GM19455 (cell line): ENCODE measurements around the gene ATP8A2.

ENCODE experiments used
- ATAC-seq: cut with Tn5 transposase; IDR thresholded peaks from one replicate; pipeline ENCODE4 v1.9.1; 2021; ENCODE audit not compliant: unreplicated experiment

The ATP8A2 gene

GRCh38 chr13:25905611-25906010 lies 533.8 kb downstream of the ATP8A2 start:
- ATAC-seq, result no peak

GRCh38 chr13:25906191-25906661 lies 534.5 kb downstream of the ATP8A2 start:
- no peak for ATAC-seq

DNA sequence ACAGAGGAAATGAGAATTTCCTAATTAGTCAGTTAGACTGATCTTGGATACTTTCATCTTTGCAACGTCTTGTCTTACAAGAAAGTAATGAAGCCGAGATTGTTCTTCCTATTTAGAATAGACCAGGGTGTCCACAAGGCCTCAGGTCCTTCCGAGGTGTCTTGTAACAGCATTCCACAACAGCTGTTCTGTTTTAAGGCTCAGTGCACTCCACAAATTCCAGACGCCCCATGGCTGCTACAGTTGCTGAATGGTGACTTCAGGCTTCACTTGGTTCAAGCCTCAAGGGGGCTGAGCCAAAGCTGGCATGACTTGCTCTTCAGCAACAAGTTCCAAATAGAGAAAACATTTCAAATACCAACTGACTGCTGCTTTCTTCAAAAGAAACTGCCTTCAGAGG lies 536.6 kb downstream of the ATP8A2 start:
- no peak for ATAC-seq

GRCh38 chr13:25910243-25910642 lies 538.5 kb downstream of the ATP8A2 start:
- ATAC-seq, result no peak

- no peak for ATAC-seq
These were observed 539.2 kb downstream of the ATP8A2 start for GRCh38 chr13:25910991-25911419.

- ATAC-seq, result no peak
These were observed 541.2 kb downstream of the ATP8A2 start for GRCh38 chr13:25912961-25913360.

- no peak for ATAC-seq
These were observed 544.2 kb downstream of the ATP8A2 start for GRCh38 chr13:25915840-25916518.

- no peak for ATAC-seq
These were observed 548.5 kb downstream of the ATP8A2 start for GRCh38 chr13:25920277-25920676.

DNA sequence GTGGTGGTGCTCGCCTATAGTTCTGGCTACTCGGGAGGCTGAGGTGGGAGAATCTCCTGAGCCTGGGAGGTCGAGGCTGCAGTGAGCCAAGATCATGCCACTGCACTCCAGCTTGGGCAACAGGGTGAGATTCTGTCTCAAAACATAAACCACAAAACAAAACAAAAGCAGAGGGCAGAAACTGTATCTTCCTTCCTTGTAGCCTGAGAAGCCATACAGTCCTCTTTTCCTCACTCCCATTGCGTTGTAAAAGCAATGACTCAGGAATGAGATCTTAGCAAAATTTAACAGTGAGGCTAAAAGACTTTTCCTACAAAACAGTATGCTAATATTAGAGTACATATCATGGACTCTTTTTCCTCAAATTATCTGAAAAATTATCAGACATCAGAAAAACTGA lies 549.2 kb downstream of the ATP8A2 start:
- no peak for ATAC-seq

GRCh38 chr13:25922376-25922775 lies 550.6 kb downstream of the ATP8A2 start:
- no peak for ATAC-seq

- no peak for ATAC-seq
These were observed 551.7 kb downstream of the ATP8A2 start for GRCh38 chr13:25923217-25924085.

GRCh38 chr13:25927363-25927762 lies 555.6 kb downstream of the ATP8A2 start:
- ATAC-seq, result no peak

GRCh38 chr13:25927932-25928331 lies 556.2 kb downstream of the ATP8A2 start:
- ATAC-seq, result no peak

GRCh38 chr13:25928941-25929505 lies 557.2 kb downstream of the ATP8A2 start:
- ATAC-seq, result no peak

DNA sequence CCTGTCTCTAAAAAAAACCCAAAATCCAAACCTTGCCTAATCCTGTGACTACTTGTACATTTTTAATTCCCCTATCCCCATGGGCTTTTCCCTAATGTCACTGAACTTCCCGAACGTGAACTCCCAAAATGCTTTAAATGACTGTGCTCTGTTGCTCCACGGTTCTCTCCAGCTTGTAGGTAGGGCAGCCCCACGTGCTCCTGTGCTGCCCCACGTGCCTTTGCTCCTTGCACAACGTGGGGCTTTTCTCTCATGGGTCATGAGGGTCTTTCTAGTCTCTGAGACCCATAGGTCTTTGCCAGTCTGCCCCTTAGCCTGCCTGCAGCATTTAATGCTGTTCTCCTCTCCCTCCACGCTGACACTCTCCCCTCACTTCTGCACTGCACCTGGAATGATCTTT lies 558.0 kb downstream of the ATP8A2 start:
- no peak for ATAC-seq

GRCh38 chr13:25930653-25931052 lies 558.9 kb downstream of the ATP8A2 start:
- ATAC-seq, result no peak

- no peak for ATAC-seq
These were observed 560.6 kb downstream of the ATP8A2 start for GRCh38 chr13:25932365-25932764.

GRCh38 chr13:25933520-25933919 lies 561.7 kb downstream of the ATP8A2 start:
- no peak for ATAC-seq

- no peak for ATAC-seq
These were observed 562.4 kb downstream of the ATP8A2 start for GRCh38 chr13:25934127-25934526.

- ATAC-seq, result no peak
These were observed 568.4 kb downstream of the ATP8A2 start for GRCh38 chr13:25939961-25940687.

DNA sequence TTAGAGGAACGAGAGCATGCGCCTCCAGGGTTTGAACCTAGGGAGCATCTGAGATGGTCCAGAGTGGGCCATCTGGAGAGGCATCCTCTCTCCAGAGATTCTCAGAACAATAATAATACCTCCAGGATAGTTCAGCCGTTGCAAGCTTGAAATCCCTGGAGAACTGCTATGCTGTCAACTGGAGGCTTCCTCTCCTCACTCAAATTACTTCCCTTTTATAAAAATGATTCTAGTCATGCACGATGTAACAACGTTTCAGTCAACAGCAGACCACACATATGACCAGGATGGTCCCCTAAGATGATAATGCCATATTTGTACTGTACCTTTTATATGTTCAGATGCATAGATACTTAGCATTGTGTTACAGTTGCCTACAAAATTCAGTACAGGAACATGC lies 571.3 kb downstream of the ATP8A2 start:
- ATAC-seq, result no peak
